ENCODE results near the gene LRGUK. TPM values are rescaled to one million over a fixed set of nuclear protein-coding genes. Genes with fewer than 3 reads are reported as not detected.

The LRGUK gene
- total RNA-seq, 2 experiments from 2014 or later, result 0.17 to 0.39 TPM

DNA sequence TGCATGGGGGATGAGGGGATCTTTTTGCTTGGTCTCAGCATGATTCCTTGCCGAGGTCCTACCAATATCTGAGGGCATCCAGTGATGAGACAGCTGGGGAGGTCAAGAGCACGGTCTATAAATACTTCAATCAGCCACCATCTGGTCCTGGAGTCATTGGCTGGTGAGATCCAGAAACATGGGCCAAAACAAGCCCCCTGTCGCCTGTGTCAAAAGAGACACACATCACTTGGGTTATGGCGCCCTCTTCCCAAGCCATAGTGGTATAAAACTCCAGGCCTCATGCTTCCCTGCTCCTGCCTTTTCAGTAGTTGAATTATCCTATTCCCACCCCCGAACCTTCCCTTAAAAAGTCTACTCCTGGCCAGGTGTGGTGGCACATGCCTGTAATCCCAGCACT is 128.7 kb downstream of the LRGUK start:
- ATAC-seq (ENCODE audit: low read depth), result no peak
- POLR2A ChIA-PET, result no interaction called here
- H3K9me3 Mint-ChIP-seq, result no peaks in the 10 kb centered on the region
- DNase-seq, result no peak
- H3K27me3 Mint-ChIP-seq, result peaks cover 2% of the 10 kb centered on the region
- no peak overlapping the region for H3K27ac Mint-ChIP-seq
- no peaks in the 10 kb centered on the region for H3K4me1 Mint-ChIP-seq
- H3K36me3 Mint-ChIP-seq, result no peaks in the 10 kb centered on the region
- no peak overlapping the region for H3K4me3 Mint-ChIP-seq

DNA sequence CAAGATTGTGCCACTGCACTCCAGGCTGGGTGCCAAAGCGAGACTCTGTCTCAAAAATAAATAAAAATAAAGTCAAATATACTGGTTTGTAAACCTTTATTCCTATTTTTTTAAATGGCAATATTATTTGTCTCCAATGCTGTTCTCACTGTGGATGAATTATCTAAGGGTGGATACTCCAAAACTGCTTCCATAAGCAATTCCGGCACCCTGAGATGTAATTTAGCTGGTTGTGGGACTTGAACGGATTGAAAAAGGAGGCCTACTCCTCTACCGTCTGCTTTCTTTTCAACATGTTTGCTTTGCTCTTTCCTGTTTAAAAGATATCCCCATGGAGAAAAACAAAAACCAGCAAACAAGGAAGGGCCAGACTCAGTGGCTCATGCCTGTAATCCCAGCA is 135.2 kb downstream of the LRGUK start:
- DNase-seq, result no peak
- Mint-ChIP-seq H3K4me3 (no peak overlapping the region), H3K27me3 (peaks cover 2% of the 10 kb centered on the region), H3K9me3 (peaks cover 3% of the 10 kb centered on the region), H3K4me1 (no peaks in the 10 kb centered on the region), H3K27ac (no peak overlapping the region), H3K36me3 (no peaks in the 10 kb centered on the region)
- ATAC-seq (ENCODE audit: low read depth), result no peak
- POLR2A ChIA-PET, result no interaction called here

DNA sequence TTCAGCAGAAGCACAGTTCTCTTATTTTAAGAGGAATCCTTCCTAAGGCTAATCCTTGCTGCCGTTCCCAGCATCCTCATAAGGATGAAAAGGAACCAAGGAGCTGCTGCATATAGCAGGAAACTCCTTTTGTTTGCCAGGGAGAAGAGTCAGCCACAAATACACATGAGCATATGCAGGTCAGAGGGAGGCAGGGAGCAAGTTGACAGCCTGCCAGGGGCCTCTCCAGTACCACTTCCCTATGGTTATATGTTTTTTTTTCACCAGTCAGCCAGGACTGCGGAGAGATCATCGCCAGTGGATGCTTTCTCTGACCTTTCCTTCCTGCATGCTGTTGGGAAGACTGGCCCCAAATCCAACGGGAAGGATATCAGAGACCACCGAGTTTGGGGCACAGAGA is 149.8 kb downstream of the LRGUK start:
- POLR2A ChIA-PET, result no interaction called here
- H3K27ac Mint-ChIP-seq, result no peak overlapping the region

DNA sequence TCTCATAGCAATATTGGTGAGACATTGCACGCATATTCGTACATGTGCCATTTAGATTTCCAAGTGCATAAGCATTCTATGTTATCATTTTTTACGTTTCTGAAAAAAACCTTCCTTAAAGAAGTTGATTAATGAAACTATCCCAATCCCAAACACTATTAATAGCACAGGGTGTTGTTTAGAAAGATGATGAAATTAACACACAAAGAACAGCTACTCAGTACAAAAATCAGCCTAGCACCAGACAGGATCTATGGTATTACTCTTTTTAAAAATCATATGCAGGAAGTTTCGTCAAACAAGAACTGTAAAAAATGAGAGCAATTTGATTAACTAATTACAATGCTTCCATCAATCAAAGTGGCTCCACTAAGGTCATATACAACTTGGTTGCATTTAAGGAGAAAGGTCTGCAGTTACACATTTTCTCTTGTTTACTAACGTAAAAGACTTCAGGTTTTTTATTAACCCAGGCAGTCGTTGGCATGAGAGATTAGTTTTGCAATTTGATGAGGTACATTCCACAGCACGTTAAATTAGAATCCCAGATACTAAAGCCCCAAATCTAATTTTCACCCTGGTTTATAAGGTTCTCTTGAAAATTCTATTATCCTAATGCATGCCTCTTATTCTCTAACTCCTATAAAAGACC is 151.5 kb downstream of the LRGUK start:
- H3K27ac Mint-ChIP-seq, result no peak overlapping the region

More for the DNA sequence above, 149.8 kb downstream of the LRGUK start:
- H3K27me3 Mint-ChIP-seq, result peaks cover 29% of the 10 kb centered on the region
- H3K36me3 Mint-ChIP-seq, result no peaks in the 10 kb centered on the region
- no peak overlapping the region for H3K4me3 Mint-ChIP-seq
- no peaks in the 10 kb centered on the region for H3K9me3 Mint-ChIP-seq
- no peaks in the 10 kb centered on the region for H3K4me1 Mint-ChIP-seq
- no peak for DNase-seq
- ATAC-seq (ENCODE audit: low read depth), result no peak

DNA sequence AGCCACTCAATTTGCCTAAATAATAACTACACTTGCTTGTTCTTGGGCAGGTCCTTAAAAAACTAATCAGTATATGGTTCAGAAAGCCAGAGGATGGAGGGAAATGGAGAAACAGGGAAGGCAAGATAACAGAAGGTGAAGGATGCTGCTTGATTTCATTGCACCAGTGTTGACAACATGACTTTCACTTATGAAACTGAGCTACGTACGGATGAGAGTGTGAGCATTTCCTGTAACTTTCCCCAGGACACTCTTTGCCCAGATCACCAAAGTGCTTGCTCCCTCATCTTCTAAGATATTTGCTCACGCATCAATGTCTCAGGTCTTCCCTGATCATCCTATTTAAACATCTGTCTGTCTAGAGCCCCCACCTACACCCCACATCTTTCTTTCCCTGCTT is 152.2 kb downstream of the LRGUK start:
- ATAC-seq (ENCODE audit: low read depth), result no peak
- H3K27ac Mint-ChIP-seq, result no peak overlapping the region

More for the DNA sequence above, 151.5 kb downstream of the LRGUK start:
- ATAC-seq (ENCODE audit: low read depth) (no peak), DNase-seq (no peak)
- H3K36me3 Mint-ChIP-seq, result no peaks in the 10 kb centered on the region
- no peaks in the 10 kb centered on the region for H3K9me3 Mint-ChIP-seq
- POLR2A ChIA-PET, result no interaction called here
- no peak overlapping the region for H3K4me3 Mint-ChIP-seq
- H3K27me3 Mint-ChIP-seq, result peaks cover 31% of the 10 kb centered on the region
- no peaks in the 10 kb centered on the region for H3K4me1 Mint-ChIP-seq

DNA sequence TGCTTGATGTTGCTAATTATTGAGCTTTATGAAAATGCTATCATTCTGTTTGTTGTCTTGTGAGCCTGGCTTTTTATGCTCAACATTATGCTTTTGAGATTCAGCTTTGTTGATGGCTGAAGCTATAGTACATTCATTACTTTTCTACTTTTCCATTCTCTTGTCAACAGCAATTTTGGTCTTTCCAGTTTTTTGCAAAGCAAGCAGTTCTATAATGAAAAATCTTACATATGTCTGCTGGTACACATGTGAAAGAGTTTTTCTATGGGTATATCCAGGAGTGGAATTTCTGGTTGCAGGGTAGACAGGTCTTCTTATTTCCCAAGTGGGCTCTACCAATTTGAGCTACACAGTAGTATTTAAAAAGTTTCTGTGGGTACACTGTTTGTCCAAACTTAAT is 152.8 kb downstream of the LRGUK start:
- POLR2A ChIA-PET, result no interaction called here
- ATAC-seq (ENCODE audit: low read depth), result no peak
- no peak overlapping the region for H3K27ac Mint-ChIP-seq
- no peak for DNase-seq
- H3K4me3 Mint-ChIP-seq, result no peak overlapping the region
- H3K36me3 Mint-ChIP-seq, result no peaks in the 10 kb centered on the region
- H3K9me3 Mint-ChIP-seq, result no peaks in the 10 kb centered on the region
- H3K27me3 Mint-ChIP-seq, result peaks cover 31% of the 10 kb centered on the region
- H3K4me1 Mint-ChIP-seq, result no peaks in the 10 kb centered on the region

More for the DNA sequence above, 152.2 kb downstream of the LRGUK start:
- Mint-ChIP-seq H3K9me3 (no peaks in the 10 kb centered on the region), H3K27me3 (peaks cover 31% of the 10 kb centered on the region), H3K4me3 (no peak overlapping the region), H3K36me3 (no peaks in the 10 kb centered on the region), H3K4me1 (no peaks in the 10 kb centered on the region)
- DNase-seq, result no peak
- POLR2A ChIA-PET, result no interaction called here

DNA sequence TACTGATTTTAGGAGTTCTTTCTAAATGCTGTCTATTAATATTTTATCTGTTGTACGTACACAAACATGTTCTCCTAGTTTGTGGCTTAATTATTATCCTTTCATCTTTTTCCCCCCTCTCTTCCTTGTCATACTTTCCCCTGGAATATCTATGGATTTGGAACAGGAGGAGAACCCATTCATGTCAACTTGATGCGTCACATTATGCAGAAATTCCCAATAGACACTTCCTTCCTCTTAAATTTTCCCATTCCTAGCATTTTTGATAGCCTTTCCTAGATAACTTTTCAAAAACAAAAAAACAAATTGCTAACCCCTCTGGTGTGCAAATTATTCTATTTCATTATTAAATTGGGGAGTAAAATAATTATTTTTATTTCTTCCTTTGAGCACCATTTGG is 153.4 kb downstream of the LRGUK start:
- Mint-ChIP-seq H3K4me3 (no peak overlapping the region), H3K9me3 (no peaks in the 10 kb centered on the region), H3K36me3 (no peaks in the 10 kb centered on the region), H3K4me1 (no peaks in the 10 kb centered on the region), H3K27me3 (peaks cover 28% of the 10 kb centered on the region), H3K27ac (no peak overlapping the region)
- DNase-seq (no peak), ATAC-seq (ENCODE audit: low read depth) (no peak)
- POLR2A ChIA-PET, result no interaction called here

DNA sequence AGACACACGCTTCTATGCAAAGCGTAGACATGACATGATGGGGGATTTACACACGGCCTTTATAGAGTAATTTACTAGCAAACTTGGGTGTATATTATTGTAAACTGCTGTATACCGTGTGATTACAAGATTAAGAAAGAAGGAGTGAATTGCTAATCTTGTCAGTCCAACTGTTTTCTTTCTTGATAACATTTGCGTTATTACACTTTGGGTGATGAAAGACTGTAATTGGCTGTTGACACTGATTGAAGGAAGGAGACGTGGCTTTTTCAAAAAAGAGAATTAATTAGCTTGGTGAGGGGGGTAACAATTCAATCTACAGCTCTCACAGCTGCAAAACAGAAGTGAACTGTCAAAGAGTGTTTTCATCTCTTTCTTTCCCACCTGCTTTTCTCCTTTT is 156.9 kb downstream of the LRGUK start:
- ATAC-seq (ENCODE audit: low read depth), result no peak
- Mint-ChIP-seq H3K36me3 (no peaks in the 10 kb centered on the region), H3K27ac (no peak overlapping the region), H3K9me3 (no peaks in the 10 kb centered on the region), H3K4me1 (no peaks in the 10 kb centered on the region), H3K27me3 (peaks cover 16% of the 10 kb centered on the region), H3K4me3 (no peak overlapping the region)
- DNase-seq, result no peak
- POLR2A ChIA-PET, result no interaction called here

DNA sequence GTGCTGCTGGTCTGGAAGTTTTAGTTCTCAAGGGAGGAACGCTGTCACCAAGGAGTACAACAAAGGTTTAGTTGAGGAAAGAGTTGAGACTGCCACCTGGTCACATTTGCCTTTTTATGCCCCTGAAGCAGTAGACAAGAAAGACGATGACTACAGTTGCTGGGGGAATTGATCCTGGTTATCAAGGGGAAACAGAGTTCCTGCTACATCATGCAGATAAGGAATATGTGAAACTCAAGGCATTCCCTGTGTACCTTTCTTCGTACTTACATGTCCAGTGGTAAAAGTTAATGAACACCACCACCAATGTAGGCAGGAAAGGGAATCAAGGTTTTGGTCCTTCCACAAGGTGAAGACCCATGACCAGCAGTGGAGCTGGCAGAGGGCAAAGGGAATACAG is 157.8 kb downstream of the LRGUK start:
- Mint-ChIP-seq H3K4me3 (no peak overlapping the region), H3K27ac (no peak overlapping the region), H3K27me3 (peaks cover 9% of the 10 kb centered on the region), H3K9me3 (no peaks in the 10 kb centered on the region), H3K4me1 (no peaks in the 10 kb centered on the region), H3K36me3 (peaks cover under 1% of the 10 kb centered on the region)
- ATAC-seq (ENCODE audit: low read depth), result no peak
- no peak for DNase-seq
- POLR2A ChIA-PET, result no interaction called here

DNA sequence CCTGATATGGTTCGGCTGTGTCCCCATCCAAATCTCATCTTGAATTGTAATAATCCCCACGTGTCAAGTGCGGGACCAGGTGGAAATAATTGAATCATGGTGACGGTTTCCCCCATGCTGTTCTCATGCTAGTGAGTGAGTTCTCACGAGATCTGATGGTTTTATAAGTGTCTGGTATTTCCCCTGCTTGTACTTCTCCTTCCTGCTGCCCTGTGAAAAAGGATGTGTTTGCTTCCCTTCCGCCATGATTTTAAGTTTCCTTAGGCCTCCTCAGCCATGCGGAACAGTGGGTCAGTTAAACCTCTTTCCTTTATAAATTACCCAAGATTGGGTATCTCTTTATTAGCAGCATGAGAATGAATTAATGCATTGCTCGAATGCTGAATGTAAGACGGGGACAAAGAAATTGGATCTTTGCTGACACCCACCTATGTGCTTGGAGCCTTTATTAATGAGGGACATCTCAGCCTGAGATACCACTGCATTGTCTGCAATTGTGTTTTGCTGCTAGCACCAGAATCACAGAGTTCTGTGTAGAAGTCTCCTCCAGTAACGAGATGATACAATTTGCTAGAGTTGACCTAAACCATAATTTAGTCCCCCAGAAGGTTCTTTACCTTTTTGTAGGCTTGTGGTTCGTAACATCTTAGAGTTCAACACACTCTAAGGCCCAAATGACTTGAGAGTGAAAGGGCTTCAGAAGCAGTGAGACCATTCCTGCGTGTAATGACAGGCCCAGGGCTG is 160.9 kb downstream of the LRGUK start:
- no peaks in the 10 kb centered on the region for H3K27me3 Mint-ChIP-seq
- peaks cover 7% of the 10 kb centered on the region for H3K36me3 Mint-ChIP-seq
- no peak overlapping the region for H3K4me3 Mint-ChIP-seq
- H3K4me1 Mint-ChIP-seq, result no peaks in the 10 kb centered on the region
- H3K27ac Mint-ChIP-seq, result no peak overlapping the region
- POLR2A ChIA-PET, result no interaction called here
- H3K9me3 Mint-ChIP-seq, result no peaks in the 10 kb centered on the region
- DNase-seq (no peak), ATAC-seq (ENCODE audit: low read depth) (no peak)

DNA sequence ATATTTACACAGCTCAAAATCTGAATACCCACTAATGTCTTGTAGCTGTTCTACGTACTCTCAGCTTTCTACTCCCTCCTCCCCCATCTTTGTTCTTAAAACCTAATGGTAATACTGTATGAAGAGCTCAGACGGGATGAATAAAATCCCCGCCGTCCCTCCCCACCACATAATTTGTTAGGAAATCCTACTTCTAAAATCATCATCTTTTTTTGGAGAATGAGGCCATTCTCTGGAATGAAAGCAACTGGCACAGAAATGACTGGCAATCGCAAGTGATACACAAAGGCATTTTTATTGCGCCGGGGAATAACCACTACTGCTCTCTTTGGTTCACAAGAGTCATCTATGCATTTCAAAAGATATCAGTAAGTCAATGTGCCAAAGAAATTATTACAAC is 162.3 kb downstream of the LRGUK start:
- POLR2A ChIA-PET, result no interaction called here
- ATAC-seq (ENCODE audit: low read depth), result no peak
- no peaks in the 10 kb centered on the region for H3K9me3 Mint-ChIP-seq
- peaks cover 11% of the 10 kb centered on the region for H3K36me3 Mint-ChIP-seq
- H3K27ac Mint-ChIP-seq, result no peak overlapping the region
- H3K4me1 Mint-ChIP-seq, result no peaks in the 10 kb centered on the region
- DNase-seq, result no peak
- no peaks in the 10 kb centered on the region for H3K27me3 Mint-ChIP-seq
- no peak overlapping the region for H3K4me3 Mint-ChIP-seq

DNA sequence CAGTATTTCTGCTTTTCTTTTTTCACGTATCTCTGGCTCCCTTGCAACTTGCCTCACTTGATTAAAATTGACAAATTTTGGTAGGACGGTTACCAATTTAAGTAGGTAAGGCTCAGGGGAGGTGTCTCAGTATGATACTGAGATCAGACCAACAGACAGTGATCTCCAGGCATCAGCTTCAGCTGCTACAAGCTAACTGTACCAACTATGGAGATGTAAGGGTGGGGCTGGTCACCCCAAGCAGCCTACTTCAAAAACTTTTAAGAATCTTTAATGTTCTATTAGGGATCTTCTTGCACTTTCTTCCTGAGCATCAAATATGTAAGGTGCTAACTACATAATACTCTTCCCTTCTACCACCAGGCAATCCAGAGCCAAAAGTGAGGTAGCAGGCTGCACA is 162.7 kb downstream of the LRGUK start:
- DNase-seq, result no peak
- Mint-ChIP-seq H3K9me3 (no peaks in the 10 kb centered on the region), H3K27ac (no peak overlapping the region), H3K36me3 (peaks cover 15% of the 10 kb centered on the region), H3K4me1 (no peaks in the 10 kb centered on the region), H3K27me3 (no peaks in the 10 kb centered on the region), H3K4me3 (no peak overlapping the region)
- ATAC-seq (ENCODE audit: low read depth), result no peak
- POLR2A ChIA-PET, result no interaction called here

DNA sequence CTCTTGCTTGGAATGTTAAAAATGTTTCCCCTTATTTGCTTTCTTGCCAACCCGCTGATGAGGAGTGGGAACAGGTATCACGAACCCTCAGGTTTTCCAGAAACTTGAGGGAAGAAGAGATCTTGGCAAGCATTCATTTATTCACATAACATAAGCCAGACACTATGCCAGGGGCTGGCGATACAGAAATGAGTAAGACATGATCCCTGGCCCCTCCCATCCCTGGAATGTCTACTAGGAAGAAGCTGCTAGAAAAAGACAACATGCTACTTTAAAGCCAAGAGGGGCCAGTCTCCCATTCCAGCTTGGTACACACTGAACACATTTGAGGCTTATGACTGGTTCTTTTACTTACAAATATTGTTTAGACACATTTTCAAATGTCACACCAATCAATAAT is 163.1 kb downstream of the LRGUK start:
- no peaks in the 10 kb centered on the region for H3K27me3 Mint-ChIP-seq
- no peak overlapping the region for H3K27ac Mint-ChIP-seq
- H3K9me3 Mint-ChIP-seq, result no peaks in the 10 kb centered on the region
- no peak for DNase-seq
- H3K4me1 Mint-ChIP-seq, result no peaks in the 10 kb centered on the region
- POLR2A ChIA-PET, result no interaction called here
- no peak for ATAC-seq (ENCODE audit: low read depth)
- no peak overlapping the region for H3K4me3 Mint-ChIP-seq
- peaks cover 15% of the 10 kb centered on the region for H3K36me3 Mint-ChIP-seq

DNA sequence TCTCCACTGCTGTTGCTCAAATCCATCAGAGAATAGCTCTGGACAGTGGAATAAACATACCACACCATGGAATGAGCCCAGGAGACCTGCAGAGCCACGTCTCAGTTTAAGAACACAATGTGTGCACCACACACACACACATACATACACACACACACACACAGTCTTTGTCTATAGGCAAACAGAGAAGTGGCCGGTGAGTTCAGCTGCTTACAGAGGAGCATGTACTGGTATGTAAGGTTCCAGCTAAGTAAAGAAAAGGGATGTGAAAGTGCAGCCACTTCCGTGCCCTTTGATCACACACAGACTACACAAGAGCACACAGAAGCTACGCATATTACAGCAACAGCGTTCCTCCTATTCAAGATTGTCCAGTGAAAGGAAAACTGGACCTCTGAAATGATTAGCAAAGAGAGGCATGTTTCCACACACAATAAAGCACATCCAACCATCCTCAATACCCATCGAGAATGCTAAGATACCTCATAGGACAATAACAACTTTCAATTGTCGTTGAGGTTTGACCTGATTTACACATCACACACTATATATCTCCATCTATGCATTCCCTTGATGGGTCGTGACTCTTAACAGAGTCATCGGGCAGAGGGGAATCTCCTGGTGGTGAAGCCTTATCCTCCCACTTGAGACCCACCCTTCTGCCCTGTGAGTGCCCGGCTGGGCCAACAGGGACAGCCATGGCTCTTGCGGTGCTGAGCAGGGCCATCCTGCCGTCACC is 166.0 kb downstream of the LRGUK start:
- H3K9me3 Mint-ChIP-seq, result no peaks in the 10 kb centered on the region
- no peaks in the 10 kb centered on the region for H3K4me1 Mint-ChIP-seq
- POLR2A ChIA-PET, result no interaction called here
- ATAC-seq (ENCODE audit: low read depth), result no peak
- no peaks in the 10 kb centered on the region for H3K27me3 Mint-ChIP-seq
- H3K27ac Mint-ChIP-seq, result no peak overlapping the region
- no peak overlapping the region for H3K4me3 Mint-ChIP-seq
- H3K36me3 Mint-ChIP-seq, result peaks cover 19% of the 10 kb centered on the region
- DNase-seq, result no peak

Data from activated naive CD8-positive, alpha-beta T cell treated with anti-CD3 and anti-CD28 coated beads, Interleukin-2, amount 10 ng/mL, durations not matched to agents 7 days and 5 days (primary cell).